ENCODE measurements around the gene NWD2.

DNA sequence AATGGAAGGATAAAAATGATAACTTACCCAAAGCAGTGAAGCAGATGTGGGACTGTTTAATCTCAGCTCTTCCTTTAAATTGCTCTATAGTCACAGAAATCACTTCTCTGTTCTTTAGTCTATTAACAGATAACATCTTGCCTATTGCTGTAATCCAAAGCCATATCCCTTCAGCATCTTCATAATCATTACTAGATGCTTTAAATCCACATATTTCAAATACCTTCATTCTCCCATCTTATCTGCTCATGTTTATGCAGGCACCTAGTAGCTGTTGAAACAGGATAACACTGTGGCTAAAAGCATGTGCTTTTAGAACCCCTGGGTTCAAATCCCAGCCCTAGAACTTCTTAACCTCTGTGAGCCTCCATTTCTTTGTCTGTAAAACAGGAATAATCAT lies 231.7 kb downstream of the NWD2 start:
- TF ChIP-seq ZNF70 (CRISPR knock-in tag; IDR thresholded peaks at IDR 0.05): no peak
- TF ChIP-seq, protein P1, sequence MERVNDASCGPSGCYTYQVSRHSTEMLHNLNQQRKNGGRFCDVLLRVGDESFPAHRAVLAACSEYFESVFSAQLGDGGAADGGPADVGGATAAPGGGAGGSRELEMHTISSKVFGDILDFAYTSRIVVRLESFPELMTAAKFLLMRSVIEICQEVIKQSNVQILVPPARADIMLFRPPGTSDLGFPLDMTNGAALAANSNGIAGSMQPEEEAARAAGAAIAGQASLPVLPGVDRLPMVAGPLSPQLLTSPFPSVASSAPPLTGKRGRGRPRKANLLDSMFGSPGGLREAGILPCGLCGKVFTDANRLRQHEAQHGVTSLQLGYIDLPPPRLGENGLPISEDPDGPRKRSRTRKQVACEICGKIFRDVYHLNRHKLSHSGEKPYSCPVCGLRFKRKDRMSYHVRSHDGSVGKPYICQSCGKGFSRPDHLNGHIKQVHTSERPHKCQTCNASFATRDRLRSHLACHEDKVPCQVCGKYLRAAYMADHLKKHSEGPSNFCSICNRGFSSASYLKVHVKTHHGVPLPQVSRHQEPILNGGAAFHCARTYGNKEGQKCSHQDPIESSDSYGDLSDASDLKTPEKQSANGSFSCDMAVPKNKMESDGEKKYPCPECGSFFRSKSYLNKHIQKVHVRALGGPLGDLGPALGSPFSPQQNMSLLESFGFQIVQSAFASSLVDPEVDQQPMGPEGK (CRISPR knock-in tag; IDR thresholded peaks at IDR 0.05; ENCODE audit: borderline replicate concordance): no peak

Measured in SK-N-SH treated with all-trans-retinoic acid at 6 μM for 48 hours (cell line).